Neural cell (in vitro differentiated cells): ENCODE measurements around the gene KIF6. TPM values are rescaled to one million over a fixed set of nuclear protein-coding genes. Genes with fewer than 3 reads are reported as not detected.

Experiments
- H2AFZ ChIP-seq: fragments of 200-600, 300-800 bp; sonication (generic), shearing (Covaris generic); 2 replicates; pipeline ENCODE4 v1.6.0; 2014; ENCODE audit warnings: low read depth, mild to moderate bottlenecking, antibody characterized with exemption, low read length, moderate library complexity
- H3F3A ChIP-seq: fragments of 200-600 bp; shearing (Covaris generic); 2 replicates; pipeline ENCODE4 v1.6.1; 2016; ENCODE audit warnings: mild to moderate bottlenecking, moderate library complexity, mixed read lengths, antibody characterized with exemption, low read length; ENCODE audit not compliant: insufficient read depth, poor library complexity, severe bottlenecking
- H3K27ac ChIP-seq: fragments of 200-600, 300-800 bp; sonication (generic), shearing (Covaris generic); 2 replicates; pipeline ENCODE4 v1.5.1; 2014; ENCODE audit warnings: mild to moderate bottlenecking, low read length, moderate library complexity
- H3K27me3 ChIP-seq: fragments of 300-800, 200-600 bp; sonication (generic), shearing (Covaris generic); 2 replicates; pipeline ENCODE4 v1.6.0; 2014; ENCODE audit warnings: mild to moderate bottlenecking, low read depth, low read length, moderate library complexity; ENCODE audit not compliant: insufficient read depth
- H3K36me3 ChIP-seq: fragments of 300-800, 200-600 bp; sonication (generic), shearing (Covaris generic); 2 replicates; pipeline ENCODE4 v1.5.1; 2014; ENCODE audit warnings: mild to moderate bottlenecking, antibody characterized with exemption, low read length, moderate library complexity; ENCODE audit not compliant: insufficient read depth
- H3K4me2 ChIP-seq: fragments of 300-800, 200-600 bp; sonication (generic), shearing (Covaris generic); 2 replicates; pipeline ENCODE4 v1.6.0; 2014; ENCODE audit warnings: mild to moderate bottlenecking, low read length
- H3K4me3 ChIP-seq: fragments of 300-800, 200-600 bp; sonication (generic), shearing (Covaris generic); 2 replicates; pipeline ENCODE4 v1.5.1; 2014; ENCODE audit warnings: mild to moderate bottlenecking, low read length, moderate library complexity
- H3K79me2 ChIP-seq: fragments of 200-600 bp; shearing (Covaris generic); replicated peaks from 2 replicates; pipeline ENCODE4 v1.6.0; 2014; ENCODE audit warnings: mild to moderate bottlenecking, low read length, moderate library complexity; ENCODE audit not compliant: insufficient read depth
- H3K9ac ChIP-seq: fragments of 300-800, 200-600 bp; sonication (generic), shearing (Covaris generic); 2 replicates; pipeline ENCODE4 v1.6.1; 2016; ENCODE audit warnings: mild to moderate bottlenecking, low read length, mixed read lengths
- H3K9me2 ChIP-seq: fragments of 200-600 bp; shearing (Covaris generic); 2 replicates; pipeline ENCODE4 v1.6.1; 2016; ENCODE audit warnings: mild to moderate bottlenecking, low read length, mixed read lengths; ENCODE audit not compliant: insufficient read depth
- H3K9me3 ChIP-seq: fragments of 200-600, 300-800 bp; sonication (generic), shearing (Covaris generic); 2 replicates; pipeline ENCODE4 v1.6.1; 2016; ENCODE audit warnings: mild to moderate bottlenecking, mixed run types, low read length, moderate library complexity, mixed read lengths
- H4K20me1 ChIP-seq: fragments of 200-600 bp; shearing (Covaris generic); 2 replicates; pipeline ENCODE4 v1.6.1; 2016; ENCODE audit warnings: mild to moderate bottlenecking, mixed run types; ENCODE audit not compliant: insufficient read depth
- CTCF ChIP-seq: fragments of 450-650 bp; IDR thresholded peaks from 2 replicates; pipeline ENCODE4 v1.5.1; 2014; ENCODE audit warnings: antibody characterized with exemption, mild to moderate bottlenecking, moderate library complexity; ENCODE audit not compliant: poor library complexity, severe bottlenecking
- EP300 ChIP-seq: fragments of 450-650 bp; conservative IDR thresholded peaks from 2 replicates; pipeline ENCODE4 v1.6.1; 2014; ENCODE audit warnings: antibody characterized with exemption, mild to moderate bottlenecking, moderate library complexity; ENCODE audit not compliant: poor library complexity, severe bottlenecking
- MXI1 ChIP-seq: fragments of 450-650 bp; conservative IDR thresholded peaks from 2 replicates; pipeline ENCODE4 v1.6.1; 2014; ENCODE audit warnings: antibody characterized with exemption, mild to moderate bottlenecking; ENCODE audit not compliant: poor library complexity, severe bottlenecking
- POLR2AphosphoS5 ChIP-seq: IDR thresholded peaks from 2 replicates; pipeline ENCODE4 v1.6.1; 2012
- RAD21 ChIP-seq: fragments of 450-650 bp; conservative IDR thresholded peaks from 2 replicates; pipeline ENCODE4 v1.6.1; 2014; ENCODE audit warnings: antibody characterized with exemption, mild to moderate bottlenecking, moderate library complexity
- REST ChIP-seq: IDR thresholded peaks from 2 replicates; pipeline ENCODE4 v1.6.1; 2012; ENCODE audit warnings: borderline replicate concordance
- SMC3 ChIP-seq: fragments of 450-650 bp; conservative IDR thresholded peaks from 2 replicates; pipeline ENCODE4 v1.6.1; 2014; ENCODE audit warnings: antibody characterized with exemption, mild to moderate bottlenecking, moderate library complexity; ENCODE audit not compliant: poor library complexity
- TAF1 ChIP-seq: IDR thresholded peaks from 2 replicates; pipeline ENCODE4 v1.6.1; 2012; ENCODE audit warnings: low read depth
- polyA plus RNA-seq: library from polyadenylated mRNA; depleted of rRNA; stranded (reverse); fragments of >200 nt; gene quantifications from 2 replicates; pipeline ENCODE4 v1.2.3, GENCODE V29; 2014

Gene KIF6
- polyA plus RNA-seq, 1 donor from 2014 or later = 2.1 TPM

DNA sequence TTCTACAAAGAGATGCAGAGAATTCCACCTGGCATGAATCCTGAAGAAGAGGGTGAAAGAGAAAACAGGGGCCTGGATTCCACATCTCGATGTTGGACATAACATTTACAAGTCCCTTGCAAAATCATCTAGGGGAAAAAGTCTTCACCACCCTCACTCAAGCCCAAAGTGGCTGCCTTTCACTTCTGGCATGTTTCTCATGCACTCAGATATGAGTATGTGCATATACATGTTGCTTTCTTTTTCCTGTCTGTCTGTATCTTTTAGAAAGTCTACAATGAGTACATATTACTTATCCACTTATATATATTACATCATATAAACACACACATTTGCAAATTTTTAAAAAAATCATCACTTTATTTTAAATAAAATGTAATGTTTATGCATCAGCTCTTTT lies 159.3 kb downstream of the KIF6 start:
- TF ChIP-seq RAD21 (no peak), TAF1 (no peak), SMC3 (no peak), EP300 (no peak), REST (no peak), MXI1 (no peak)
- no peak overlapping the region for H2AFZ ChIP-seq
- no peaks in the 10 kb centered on the region for H3K9me2 ChIP-seq
- H3K4me2 ChIP-seq = no peak overlapping the region
- H3K9ac ChIP-seq = no peak overlapping the region
- H3K27ac ChIP-seq = no peak overlapping the region
- H3K9me3 ChIP-seq = no peaks in the 10 kb centered on the region
- H3K27me3 ChIP-seq = no peaks in the 10 kb centered on the region
- no peaks in the 10 kb centered on the region for H3K36me3 ChIP-seq
- H3K79me2 ChIP-seq = no peaks in the 10 kb centered on the region
- no peaks in the 10 kb centered on the region for H4K20me1 ChIP-seq
- no peak overlapping the region for H3K4me3 ChIP-seq
- no peaks in the 10 kb centered on the region for H3F3A ChIP-seq

DNA sequence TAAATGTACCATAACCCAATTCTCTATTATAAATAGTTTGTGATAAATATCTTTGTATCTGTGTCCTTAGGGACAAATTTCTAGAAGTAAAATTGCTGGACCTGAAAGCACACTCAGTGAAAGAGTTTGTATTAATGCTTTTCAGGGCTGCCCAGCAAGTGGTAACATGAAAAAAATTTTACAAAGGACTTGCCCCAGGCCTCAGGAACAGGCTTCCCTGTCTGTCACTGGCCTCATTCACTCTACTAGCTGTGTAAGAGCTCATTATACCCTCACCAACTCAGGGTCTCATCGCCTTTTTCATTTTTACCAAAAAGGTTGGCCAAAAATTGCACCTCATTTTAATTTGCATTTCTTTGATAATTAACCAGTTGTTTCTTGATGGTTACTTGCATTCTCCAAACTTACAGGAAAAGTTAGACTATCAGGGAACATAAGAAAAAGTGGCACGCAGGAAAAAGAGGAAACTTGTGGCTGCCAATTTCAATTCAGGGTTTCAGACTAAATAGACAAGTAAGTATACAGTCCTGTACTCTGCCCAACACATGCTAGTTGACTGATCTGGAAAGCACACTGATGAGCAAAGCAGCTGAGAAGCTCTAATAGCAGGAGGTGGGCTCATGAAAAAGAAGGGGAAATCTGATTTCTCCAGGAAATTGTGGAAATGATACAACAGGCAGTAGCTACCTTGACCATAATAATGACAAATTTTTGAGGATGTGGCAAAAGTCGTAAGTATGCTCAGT lies 161.5 kb downstream of the KIF6 start:
- Histone ChIP-seq H3K4me3 (no peak overlapping the region), H3K9me3 (no peaks in the 10 kb centered on the region), H3F3A (no peaks in the 10 kb centered on the region), H4K20me1 (no peaks in the 10 kb centered on the region), H3K79me2 (no peaks in the 10 kb centered on the region), H3K27me3 (no peaks in the 10 kb centered on the region), H2AFZ (no peak overlapping the region), H3K9ac (no peak overlapping the region), H3K36me3 (no peaks in the 10 kb centered on the region), H3K27ac (no peak overlapping the region), H3K9me2 (no peaks in the 10 kb centered on the region), H3K4me2 (no peak overlapping the region)
- TF ChIP-seq EP300 (no peak), SMC3 (no peak), TAF1 (no peak), MXI1 (no peak), RAD21 (no peak), REST (no peak), POLR2AphosphoS5 (no peak), CTCF (no peak)
